ENCODE results near the gene CDC42BPG.

DNA sequence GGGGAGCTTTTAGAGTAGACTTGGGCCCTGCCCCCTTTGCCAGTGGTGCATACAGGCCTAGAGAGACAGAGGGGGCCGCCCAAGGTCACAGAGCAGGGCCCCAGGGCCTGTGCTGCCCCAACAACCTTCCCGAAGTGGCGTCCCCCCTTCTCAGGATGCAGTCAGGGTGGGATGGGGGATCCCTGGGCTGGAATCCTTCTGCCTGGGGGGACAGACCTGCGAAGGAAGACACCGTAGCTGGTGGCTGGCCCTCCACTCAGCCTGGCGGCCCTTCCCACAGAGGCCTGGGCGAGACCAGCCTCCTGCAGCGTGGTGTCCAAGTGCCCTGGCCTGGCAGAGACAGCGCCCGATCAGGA lies 48.4 kb upstream of the CDC42BPG start:
- TF ChIP-seq, protein P1, sequence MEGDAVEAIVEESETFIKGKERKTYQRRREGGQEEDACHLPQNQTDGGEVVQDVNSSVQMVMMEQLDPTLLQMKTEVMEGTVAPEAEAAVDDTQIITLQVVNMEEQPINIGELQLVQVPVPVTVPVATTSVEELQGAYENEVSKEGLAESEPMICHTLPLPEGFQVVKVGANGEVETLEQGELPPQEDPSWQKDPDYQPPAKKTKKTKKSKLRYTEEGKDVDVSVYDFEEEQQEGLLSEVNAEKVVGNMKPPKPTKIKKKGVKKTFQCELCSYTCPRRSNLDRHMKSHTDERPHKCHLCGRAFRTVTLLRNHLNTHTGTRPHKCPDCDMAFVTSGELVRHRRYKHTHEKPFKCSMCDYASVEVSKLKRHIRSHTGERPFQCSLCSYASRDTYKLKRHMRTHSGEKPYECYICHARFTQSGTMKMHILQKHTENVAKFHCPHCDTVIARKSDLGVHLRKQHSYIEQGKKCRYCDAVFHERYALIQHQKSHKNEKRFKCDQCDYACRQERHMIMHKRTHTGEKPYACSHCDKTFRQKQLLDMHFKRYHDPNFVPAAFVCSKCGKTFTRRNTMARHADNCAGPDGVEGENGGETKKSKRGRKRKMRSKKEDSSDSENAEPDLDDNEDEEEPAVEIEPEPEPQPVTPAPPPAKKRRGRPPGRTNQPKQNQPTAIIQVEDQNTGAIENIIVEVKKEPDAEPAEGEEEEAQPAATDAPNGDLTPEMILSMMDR (IDR thresholded peaks at IDR 0.05; ENCODE audit: poor library complexity, severe bottlenecking) = no peak
- TF ChIP-seq EP300 (conservative IDR thresholded peaks at IDR 0.05; ENCODE audit: poor library complexity, severe bottlenecking) (no peak), EZH2 (IDR thresholded peaks at IDR 0.05; ENCODE audit: borderline replicate concordance, insufficient read depth, low read length, poor library complexity, severe bottlenecking) (no peak), TAF1 (IDR thresholded peaks at IDR 0.05; ENCODE audit: low read depth) (no peak), POLR2AphosphoS5 (IDR thresholded peaks at IDR 0.05) (no peak), SMC3 (conservative IDR thresholded peaks at IDR 0.05; ENCODE audit: poor library complexity) (no peak)
